ENCODE data around the gene TOP2A.

The TOP2A gene

GRCh38 chr17:40345161-40345993 is 72.3 kb downstream of the TOP2A start:
- DNase-seq, result no peak

DNA sequence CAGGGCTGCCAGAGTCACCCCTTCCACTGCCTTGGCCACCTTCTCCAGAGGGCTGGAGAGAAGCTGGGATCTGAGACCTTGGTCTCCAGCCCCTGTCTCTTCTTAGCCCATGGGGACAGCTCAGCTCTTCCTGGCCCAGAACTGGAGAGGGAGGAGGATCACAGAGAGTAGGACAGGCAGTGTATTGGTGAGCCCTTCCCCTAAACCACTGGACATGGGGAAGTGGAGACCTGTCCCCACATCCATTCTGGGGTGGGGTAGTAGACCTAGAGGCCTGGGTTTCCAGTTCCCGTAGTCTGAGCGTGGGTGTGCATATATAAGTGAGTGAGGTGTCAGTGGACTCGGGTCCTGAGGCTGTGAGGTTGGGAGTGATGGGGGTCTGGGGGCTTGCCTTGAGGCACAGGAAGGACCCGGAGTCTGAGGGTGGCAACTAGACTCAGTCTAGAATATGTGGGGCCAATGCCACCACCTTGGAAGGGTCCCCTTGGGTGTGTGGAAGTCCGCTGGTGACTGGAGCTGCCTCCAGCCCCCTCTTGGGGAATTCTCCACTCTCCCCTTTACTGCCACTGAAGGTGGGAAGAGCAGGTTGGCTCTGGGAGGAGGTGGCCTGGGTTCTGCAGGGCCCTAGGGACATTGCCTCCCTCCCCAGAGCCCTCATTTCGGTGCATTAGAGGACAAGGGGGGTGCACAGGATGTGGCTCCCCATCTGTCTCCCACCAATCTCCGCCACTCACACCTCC is 73.1 kb downstream of the TOP2A start:
- DNase-seq, result no peak

DNA sequence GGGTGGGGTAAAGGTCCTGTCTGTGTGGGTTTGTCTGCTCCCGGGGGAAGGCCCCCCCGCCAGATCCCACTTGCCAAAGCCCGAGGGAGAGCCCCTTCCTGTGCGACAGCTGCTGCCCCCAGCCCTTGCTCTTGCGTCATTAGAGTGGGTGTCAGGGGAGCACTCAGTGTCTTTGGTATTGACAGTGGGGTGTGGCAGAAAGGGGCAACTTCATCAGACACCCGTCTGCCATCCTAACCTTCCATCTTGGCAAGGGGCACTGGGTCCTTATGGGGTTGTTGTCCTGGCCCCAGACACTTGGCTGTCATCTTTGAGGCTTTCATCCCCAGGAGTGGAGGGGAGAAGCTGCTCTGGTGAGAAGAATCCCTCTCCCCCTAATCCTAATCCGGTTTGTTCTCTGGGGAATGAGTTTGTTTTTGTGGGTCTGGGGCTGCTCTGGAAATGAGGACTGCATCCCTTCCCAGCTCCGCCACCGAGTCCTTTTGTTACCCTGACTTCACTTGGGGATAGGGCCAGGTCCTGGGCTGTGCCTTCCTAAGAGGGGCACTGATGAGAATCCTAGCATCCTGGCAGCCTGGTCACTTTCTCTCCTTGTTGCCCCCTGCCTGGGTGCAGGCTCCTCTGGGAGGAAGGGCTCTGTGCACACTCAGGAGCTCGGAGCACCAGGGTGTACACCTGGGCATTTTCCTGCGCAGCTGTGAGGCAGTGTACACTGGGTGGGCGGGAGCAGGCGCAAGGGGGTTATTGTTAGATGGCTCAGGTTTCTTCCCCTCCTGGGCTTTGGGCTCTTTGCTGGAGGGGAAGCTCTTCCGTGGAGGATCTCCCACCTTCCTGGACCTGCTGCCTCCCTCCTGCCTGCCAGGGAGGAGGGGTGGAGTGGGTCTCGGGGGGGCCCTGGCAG is 74.2 kb downstream of the TOP2A start:
- DNase-seq, result no peak

- no peak for DNase-seq
Measured at GRCh38 chr17:40342504-40343218, 75.0 kb downstream of the TOP2A start.

GRCh38 chr17:40341808-40342503 is 75.7 kb downstream of the TOP2A start:
- no peak for DNase-seq

GRCh38 chr17:40340880-40341807 is 76.6 kb downstream of the TOP2A start:
- DNase-seq, result peak; percentile 89

GRCh38 chr17:40340327-40340726 is 77.4 kb downstream of the TOP2A start:
- DNase-seq, result no peak

DNA sequence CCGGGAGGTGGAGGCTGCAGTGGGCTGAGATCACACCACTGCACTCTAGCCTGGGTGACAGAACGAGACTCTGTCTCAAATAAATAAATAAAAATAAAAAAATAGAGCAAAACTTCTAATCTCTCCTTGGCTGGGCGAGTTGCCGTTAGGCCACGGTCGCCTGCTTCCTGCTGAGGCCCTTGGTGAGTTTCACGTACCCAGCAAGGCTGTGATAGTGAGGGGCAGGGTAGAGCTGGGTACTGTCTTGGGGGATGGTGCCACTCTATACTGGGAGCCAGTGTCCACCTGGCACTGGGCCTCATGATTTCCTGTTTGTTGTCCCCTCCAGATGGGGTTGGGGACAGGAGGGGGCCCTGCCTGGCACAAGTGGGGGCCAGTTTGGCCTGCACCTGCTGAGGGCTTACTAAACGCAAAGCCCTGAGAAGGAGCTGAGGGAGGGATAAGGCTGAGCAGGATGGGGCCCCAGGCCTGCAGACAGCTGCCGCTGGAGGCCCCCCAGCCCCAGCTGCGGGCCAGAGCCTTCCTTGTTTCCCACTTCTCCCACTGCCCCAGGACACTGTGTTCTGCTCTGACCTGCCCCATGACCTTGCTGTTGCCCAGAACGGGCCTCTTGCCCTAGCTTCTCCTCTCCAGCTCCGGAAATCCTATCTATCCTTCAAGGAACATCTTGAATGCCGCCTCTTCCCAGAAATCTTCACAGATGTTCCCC is 78.6 kb downstream of the TOP2A start:
- DNase-seq, result no peak

Measured in stimulated activated CD8-positive, alpha-beta memory T cell treated with anti-CD3 and anti-CD28 coated beads, Interleukin-4, amount 100 ng/mL, for 48 hours (primary cell).